Breast epithelium (tissue), 3 donors: Measurements from ENCODE around the gene ADCY5.

ENCODE experiments used
- POLR2A ChIP-seq: fragments of 450-650 bp; IDR thresholded peaks from one replicate; pipeline ENCODE4 v1.6.1; 2016; ENCODE audit warnings: antibody characterized with exemption, mild to moderate bottlenecking, moderate library complexity
- TF ChIP-seq, protein P1 (sequence below), 3 donors: fragments of 450-650 bp; IDR thresholded peaks; one replicate each; pipeline ENCODE4 v1.5.1; 2016 to 2017; ENCODE audit warnings: antibody characterized with exemption in 3 of 3, mild to moderate bottlenecking in 3 of 3, moderate library complexity in 3 of 3

DNA sequence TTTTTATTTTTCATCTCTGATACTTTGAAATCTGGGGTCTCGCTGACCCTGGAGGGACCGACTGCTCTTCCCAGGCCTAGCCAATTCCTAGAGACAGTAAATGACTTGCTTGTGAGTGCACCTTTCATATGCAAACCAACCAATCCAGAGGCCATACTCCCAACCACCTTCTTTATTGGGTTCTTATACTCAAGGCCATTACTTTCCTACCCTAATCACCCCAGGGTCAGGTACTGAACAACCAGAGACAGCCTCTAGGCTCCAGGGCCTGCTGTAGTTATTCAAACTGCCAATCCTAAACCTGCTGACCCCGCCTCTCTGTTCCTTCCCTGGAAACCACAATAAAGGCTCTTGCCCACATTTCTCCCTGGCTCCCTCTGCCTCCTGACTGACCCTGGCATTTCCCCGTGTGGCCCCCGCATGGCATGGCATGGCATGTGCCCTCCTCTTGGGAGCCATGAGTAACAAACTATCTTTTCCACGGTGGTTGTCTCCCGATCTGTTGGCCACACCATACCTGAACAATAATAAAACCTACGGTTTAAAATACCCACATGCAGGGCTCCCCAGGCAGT, 42.9 kb downstream of the ADCY5 start:
- TF ChIP-seq, protein P1, sequence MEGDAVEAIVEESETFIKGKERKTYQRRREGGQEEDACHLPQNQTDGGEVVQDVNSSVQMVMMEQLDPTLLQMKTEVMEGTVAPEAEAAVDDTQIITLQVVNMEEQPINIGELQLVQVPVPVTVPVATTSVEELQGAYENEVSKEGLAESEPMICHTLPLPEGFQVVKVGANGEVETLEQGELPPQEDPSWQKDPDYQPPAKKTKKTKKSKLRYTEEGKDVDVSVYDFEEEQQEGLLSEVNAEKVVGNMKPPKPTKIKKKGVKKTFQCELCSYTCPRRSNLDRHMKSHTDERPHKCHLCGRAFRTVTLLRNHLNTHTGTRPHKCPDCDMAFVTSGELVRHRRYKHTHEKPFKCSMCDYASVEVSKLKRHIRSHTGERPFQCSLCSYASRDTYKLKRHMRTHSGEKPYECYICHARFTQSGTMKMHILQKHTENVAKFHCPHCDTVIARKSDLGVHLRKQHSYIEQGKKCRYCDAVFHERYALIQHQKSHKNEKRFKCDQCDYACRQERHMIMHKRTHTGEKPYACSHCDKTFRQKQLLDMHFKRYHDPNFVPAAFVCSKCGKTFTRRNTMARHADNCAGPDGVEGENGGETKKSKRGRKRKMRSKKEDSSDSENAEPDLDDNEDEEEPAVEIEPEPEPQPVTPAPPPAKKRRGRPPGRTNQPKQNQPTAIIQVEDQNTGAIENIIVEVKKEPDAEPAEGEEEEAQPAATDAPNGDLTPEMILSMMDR (IDR thresholded peaks at IDR 0.05), result no peak
- TF ChIP-seq POLR2A, result no peak
